Measurements from ENCODE around the gene KCNQ4. TPM values are rescaled to one million over a fixed set of nuclear protein-coding genes. Genes with fewer than 3 reads are reported as not detected.

Gene KCNQ4
- polyA plus RNA-seq, 5 donors = 0.80 to 2.2 (median 1.4) TPM

Other genes starting within 250 kb of the KCNQ4 start
- gene RIMS3, start 118.1 kb upstream of the KCNQ4 start, polyA plus RNA-seq (ENCODE audit: insufficient read depth in 1 of 5, insufficient read length in 5 of 5, low replicate concordance in 1 of 5) = 1 to 10 TPM in 4 of 5 donors, under 1 TPM in 1; 0.91 to 2.1 (median 1.6) TPM
- gene NFYC, start 92.1 kb upstream of the KCNQ4 start, polyA plus RNA-seq (ENCODE audit: insufficient read depth in 1 of 5, insufficient read length in 5 of 5, low replicate concordance in 1 of 5) = 10 to 100 TPM; 76.9 to 91.2 (median 84.1) TPM
- gene CITED4, start 78.6 kb downstream of the KCNQ4 start, polyA plus RNA-seq (ENCODE audit: insufficient read depth in 1 of 5, insufficient read length in 5 of 5, low replicate concordance in 1 of 5) = 1 to 10 TPM; 1.9 to 6.3 (median 3.1) TPM
- 10 to 100 TPM; 19.6 to 26.6 (median 22.9) TPM for gene CTPS1, start 195.9 kb downstream of the KCNQ4 start, polyA plus RNA-seq (ENCODE audit: insufficient read depth in 1 of 5, insufficient read length in 5 of 5, low replicate concordance in 1 of 5)
- gene SLFNL1, start 237.9 kb downstream of the KCNQ4 start, polyA plus RNA-seq (ENCODE audit: insufficient read depth in 1 of 5, insufficient read length in 5 of 5, low replicate concordance in 1 of 5) = 1 to 10 TPM in 2 of 5 donors, under 1 TPM in 3; 0.59 to 2.3 (median 0.96) TPM

All from right lung (tissue), 5 donors.